SK-N-SH (cell line): Measurements from ENCODE around the gene CDH12. TPM values are rescaled to one million over a fixed set of nuclear protein-coding genes. Genes with fewer than 3 reads are reported as not detected.

Experiments
- CTCF ChIA-PET: fragments of 300-600, 350-600 bp; formaldehyde crosslinking; extraction: SDS; loops from one replicate; lab custom pipeline; 2021; lab: Yijun Ruan, JAX
- POLR2A ChIA-PET: fragments of 350-600 bp; sonication (Branson Sonifier 250); formaldehyde crosslinking; extraction: SDS; loops from one replicate; lab custom pipeline; 2020; ENCODE audit warnings: antibody characterized with exemption, inconsistent platforms; lab: Yijun Ruan, JAX
- DNase-seq: peaks from one replicate; pipeline ENCODE4 v3.0.0; 2012
- H2AFZ ChIP-seq: fragments of 200-600 bp; sonication (generic); 2 replicates; pipeline ENCODE4 v1.8.1; 2016; ENCODE audit warnings: antibody characterized with exemption, mild to moderate bottlenecking, low read depth
- H3F3A ChIP-seq: fragments of 200-600 bp; sonication (generic); replicated peaks from 2 replicates; pipeline ENCODE3; 2016; ENCODE audit warnings: antibody characterized with exemption, mild to moderate bottlenecking; ENCODE audit not compliant: insufficient read depth
- H3K27ac ChIP-seq, 2 experiments: fragments of 200-500 bp in 1 of 2; fragments of 200-600 bp in 1 of 2; sonication (Bioruptor generic) in 1 of 2; sonication (generic), shearing (Covaris generic) in 1 of 2; 2 replicates each; pipeline versions ENCODE4 v1.5.1 to v1.6.1; 2014 to 2016; ENCODE audit warnings: low read depth in 2 of 2, inconsistent platforms in 1 of 2, low read length in 1 of 2, mild to moderate bottlenecking in 1 of 2, mixed read lengths in 1 of 2
- H3K27me3 ChIP-seq: fragments of 200-600 bp; sonication (generic), shearing (Covaris generic); 2 replicates; pipeline ENCODE4 v1.6.1; 2016; ENCODE audit warnings: mixed run types; ENCODE audit not compliant: insufficient read depth
- H3K36me3 ChIP-seq, 2 experiments: fragments of 200-500 bp in 1 of 2; fragments of 200-600 bp in 1 of 2; sonication (Bioruptor generic) in 1 of 2; sonication (generic) in 1 of 2; replicated peaks in 1 of 2; 2 replicates each; pipeline versions ENCODE3 to v1.5.1; 2014 to 2016; ENCODE audit warnings: low read length in 1 of 2, mild to moderate bottlenecking in 1 of 2; ENCODE audit not compliant: insufficient read depth in 2 of 2, control insufficient read depth in 1 of 2
- H3K4me1 ChIP-seq, 2 experiments: fragments of 200-500 bp in 1 of 2; fragments of 200-600 bp in 1 of 2; sonication (Bioruptor generic) in 1 of 2; sonication (generic), shearing (Covaris generic) in 1 of 2; 2 replicates each; pipeline versions ENCODE4 v1.5.1 to v1.6.1; 2014 to 2016; ENCODE audit warnings: low read depth in 1 of 2, low read length in 1 of 2, mixed run types in 1 of 2; ENCODE audit not compliant: insufficient read depth in 2 of 2, control insufficient read depth in 1 of 2
- H3K4me2 ChIP-seq: fragments of 200-600 bp; sonication (generic), shearing (Covaris generic); 2 replicates; pipeline ENCODE4 v1.6.1; 2017; ENCODE audit warnings: mixed run types
- H3K4me3 ChIP-seq, 2 experiments: fragments of 200-500 bp in 1 of 2; fragments of 200-600 bp in 1 of 2; sonication (Bioruptor generic) in 1 of 2; sonication (generic), shearing (Covaris generic) in 1 of 2; 2 replicates each; pipeline versions ENCODE4 v1.5.1 to v1.8.1; 2014 to 2016; ENCODE audit warnings: low read depth in 2 of 2, inconsistent platforms in 1 of 2, low read length in 1 of 2, mild to moderate bottlenecking in 1 of 2, mixed read lengths in 1 of 2, moderate library complexity in 1 of 2
- H3K79me2 ChIP-seq: fragments of 200-600 bp; sonication (generic); 2 replicates; pipeline ENCODE4 v1.8.1; 2017; ENCODE audit warnings: mild to moderate bottlenecking; ENCODE audit not compliant: insufficient read depth
- H3K9ac ChIP-seq: fragments of 200-600 bp; sonication (generic); 2 replicates; pipeline ENCODE4 v1.6.1; 2017; ENCODE audit warnings: mixed run types
- H3K9me2 ChIP-seq: fragments of 200-600 bp; sonication (generic); 2 replicates; pipeline ENCODE4 v1.6.1; 2017; ENCODE audit warnings: mixed run types
- H3K9me3 ChIP-seq: fragments of 200-600 bp; sonication (generic); 2 replicates; pipeline ENCODE4 v1.6.1; 2017; ENCODE audit warnings: mixed run types, mild to moderate bottlenecking, moderate library complexity
- H4K20me1 ChIP-seq: fragments of 200-600 bp; sonication (generic); 2 replicates; pipeline ENCODE4 v1.6.1; 2017; ENCODE audit warnings: mild to moderate bottlenecking, mixed run types; ENCODE audit not compliant: insufficient read depth
- CTCF ChIP-seq: fragments of 200-600 bp; sonication (generic); IDR thresholded peaks from 2 replicates; pipeline ENCODE4 v1.6.1; 2017; ENCODE audit warnings: antibody characterized with exemption, mild to moderate bottlenecking, moderate library complexity
- ELF1 ChIP-seq: IDR thresholded peaks from 2 replicates; pipeline ENCODE4 v1.4.0; 2012
- EP300 ChIP-seq, 2 experiments: IDR thresholded peaks; 2 replicates each; pipeline versions ENCODE4 v1.4.0 to v1.6.1; 2012; ENCODE audit warnings: borderline replicate concordance in 1 of 2, low read depth in 1 of 2, low read length in 1 of 2
- FOSL2 ChIP-seq: IDR thresholded peaks from 2 replicates; pipeline ENCODE4 v1.4.0; 2012; ENCODE audit warnings: low read depth, mild to moderate bottlenecking, moderate library complexity, borderline replicate concordance
- FOXJ3 ChIP-seq: sonication (generic); formaldehyde crosslinking; IDR thresholded peaks from 2 replicates; pipeline ENCODE4 v1.5.1; 2020; ENCODE audit warnings: mild to moderate bottlenecking, missing genetic modification reagents
- FOXM1 ChIP-seq: IDR thresholded peaks from 2 replicates; pipeline ENCODE4 v1.4.0; 2012; ENCODE audit warnings: low read depth, mild to moderate bottlenecking
- GABPA ChIP-seq: IDR thresholded peaks from 2 replicates; pipeline ENCODE4 v1.4.0; 2012; ENCODE audit warnings: low read depth, mild to moderate bottlenecking
- JUND ChIP-seq: IDR thresholded peaks from 2 replicates; pipeline ENCODE4 v1.4.0; 2012
- MAX ChIP-seq: IDR thresholded peaks from 2 replicates; pipeline ENCODE4 v1.4.0; 2012; ENCODE audit warnings: low read depth
- NRF1 ChIP-seq: IDR thresholded peaks from 2 replicates; pipeline ENCODE4 v1.6.1; 2012; ENCODE audit warnings: low read depth, mild to moderate bottlenecking, low read length
- RCOR1 ChIP-seq: fragments of 150-350 bp; IDR thresholded peaks from 2 replicates; pipeline ENCODE4 v1.6.1; 2017; ENCODE audit warnings: antibody characterized with exemption, low read length
- RFX5 ChIP-seq: IDR thresholded peaks from 2 replicates; pipeline ENCODE4 v1.6.1; 2012; ENCODE audit warnings: mild to moderate bottlenecking, improper control_type of control experiment, low read length
- SIN3A ChIP-seq: IDR thresholded peaks from 2 replicates; pipeline ENCODE4 v1.6.1; 2012; ENCODE audit warnings: low read depth, mild to moderate bottlenecking, low read length, moderate library complexity, borderline replicate concordance
- SMC3 ChIP-seq: IDR thresholded peaks from 2 replicates; pipeline ENCODE4 v1.6.1; 2012; ENCODE audit warnings: low read depth, low read length, improper control_type of control experiment
- TCF12 ChIP-seq: IDR thresholded peaks from 2 replicates; pipeline ENCODE4 v1.4.0; 2012
- TEAD4 ChIP-seq: IDR thresholded peaks from 2 replicates; pipeline ENCODE4 v1.4.0; 2012; ENCODE audit warnings: mild to moderate bottlenecking, borderline replicate concordance; ENCODE audit not compliant: insufficient read depth
- USF2 ChIP-seq: fragments of 150-350 bp; IDR thresholded peaks from 2 replicates; pipeline ENCODE4 v1.6.1; 2017; ENCODE audit warnings: antibody characterized with exemption, low read length, low read depth, borderline replicate concordance
- YY1 ChIP-seq: IDR thresholded peaks from 2 replicates; pipeline ENCODE4 v1.4.0; 2012; ENCODE audit warnings: low read depth, mild to moderate bottlenecking
- WGBS: methylation state at CpG from one replicate; pipeline ENCODE4 v1.1.6; 2017; ENCODE audit warnings: low lambda C conversion rate; 5-methylcytosine and 5-hydroxymethylcytosine counted together
- polyA plus RNA-seq, 3 experiments: library from polyadenylated mRNA; depleted of rRNA; stranded (reverse); fragments of >200 nt; gene quantifications; 2 replicates each; pipeline ENCODE4 v1.2.3, GENCODE V29; 2012
- TF ChIP-seq, protein P1 (sequence below): fragments of 150-350 bp; IDR thresholded peaks from 2 replicates; pipeline ENCODE4 v1.6.1; 2016; ENCODE audit warnings: mild to moderate bottlenecking, low read depth, low read length

Gene CDH12
- polyA plus RNA-seq, 1 of the 3 experiments (the other 2 are of a cell fraction) = not detected

DNA sequence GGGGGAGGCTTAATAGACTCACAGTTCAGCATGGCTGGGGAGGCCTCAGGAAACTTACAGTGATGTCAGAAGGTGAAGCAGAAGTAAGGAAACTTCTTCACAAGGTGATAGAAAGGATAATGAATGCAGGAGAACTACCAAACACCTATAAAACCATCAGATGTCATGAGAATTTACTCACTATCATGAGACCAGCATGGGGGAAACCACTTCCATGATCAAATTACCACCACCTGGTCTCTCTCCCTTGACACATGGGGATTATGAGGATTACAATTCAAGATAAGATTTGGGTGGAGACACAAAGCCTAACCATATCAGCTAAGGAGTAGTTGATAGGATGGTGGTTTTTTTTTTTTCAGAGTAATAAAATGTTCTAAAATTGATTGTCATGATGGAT, 201.8 kb downstream of the CDH12 start:
- POLR2A ChIA-PET = no interaction called here
- no peak for DNase-seq
- Histone ChIP-seq H2AFZ (no peak overlapping the region), H3K9me3 (no peaks in the 10 kb centered on the region), H3K4me2 (no peak overlapping the region), H3F3A (no peaks in the 10 kb centered on the region), H3K36me3 (no peaks in the 10 kb centered on the region), H3K27me3 (peaks cover 9% of the 10 kb centered on the region; the same call in 1 of the 2 replicates), H3K9me2 (no peaks in the 10 kb centered on the region), H4K20me1 (no peaks in the 10 kb centered on the region), H3K4me1 (no peaks in the 10 kb centered on the region), H3K4me3 (no peak overlapping the region), H3K27ac (no peak overlapping the region), H3K9ac (no peak overlapping the region), H3K79me2 (no peaks in the 10 kb centered on the region)
- CTCF ChIA-PET = no interaction called here
- TF ChIP-seq, protein P1, sequence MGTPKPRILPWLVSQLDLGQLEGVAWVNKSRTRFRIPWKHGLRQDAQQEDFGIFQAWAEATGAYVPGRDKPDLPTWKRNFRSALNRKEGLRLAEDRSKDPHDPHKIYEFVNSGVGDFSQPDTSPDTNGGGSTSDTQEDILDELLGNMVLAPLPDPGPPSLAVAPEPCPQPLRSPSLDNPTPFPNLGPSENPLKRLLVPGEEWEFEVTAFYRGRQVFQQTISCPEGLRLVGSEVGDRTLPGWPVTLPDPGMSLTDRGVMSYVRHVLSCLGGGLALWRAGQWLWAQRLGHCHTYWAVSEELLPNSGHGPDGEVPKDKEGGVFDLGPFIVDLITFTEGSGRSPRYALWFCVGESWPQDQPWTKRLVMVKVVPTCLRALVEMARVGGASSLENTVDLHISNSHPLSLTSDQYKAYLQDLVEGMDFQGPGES = no peak
- TF ChIP-seq TEAD4 (no peak), GABPA (no peak), FOSL2 (no peak), RFX5 (no peak), CTCF (no peak), EP300 (IDR thresholded peaks at IDR 0.05; ENCODE audit: borderline replicate concordance in 1 of 2, low read depth in 1 of 2, low read length in 1 of 2) (no peak), USF2 (no peak), TCF12 (no peak), RCOR1 (no peak)

DNA sequence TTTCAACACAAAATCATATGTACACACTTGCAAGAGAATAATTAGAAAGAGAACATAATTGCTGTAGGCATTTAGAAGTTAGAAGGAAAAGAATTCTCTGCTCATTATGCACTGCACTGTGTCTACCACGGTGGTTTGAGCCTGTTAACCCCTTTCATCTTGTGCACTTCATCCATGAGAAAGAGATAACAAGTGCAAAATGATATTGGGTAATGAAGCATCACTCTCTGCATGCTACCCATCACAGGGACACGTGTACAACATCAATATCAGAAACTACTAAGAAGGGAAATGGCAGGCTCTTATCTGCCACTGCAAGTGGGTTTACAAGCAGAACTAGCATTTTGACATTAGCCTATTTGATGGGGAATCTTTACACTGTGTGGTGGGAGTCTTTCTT, 202.6 kb downstream of the CDH12 start:
- Histone ChIP-seq H3K4me2 (no peak overlapping the region), H3K36me3 (no peaks in the 10 kb centered on the region), H3K27ac (no peak overlapping the region), H3K27me3 (peaks cover 9% of the 10 kb centered on the region; the same call in 1 of the 2 replicates), H3F3A (no peaks in the 10 kb centered on the region), H3K9me3 (no peaks in the 10 kb centered on the region), H2AFZ (no peak overlapping the region), H3K4me1 (no peaks in the 10 kb centered on the region), H3K9ac (no peak overlapping the region), H3K9me2 (no peaks in the 10 kb centered on the region), H4K20me1 (no peaks in the 10 kb centered on the region), H3K4me3 (no peak overlapping the region), H3K79me2 (no peaks in the 10 kb centered on the region)
- no peak for DNase-seq
- 0% methylated on average over 2 of the region's 2 CpGs for WGBS
- CTCF ChIA-PET = no interaction called here
- POLR2A ChIA-PET = no interaction called here
- TF ChIP-seq SMC3 = no peak
- no peak for TF ChIP-seq YY1
- TF ChIP-seq CTCF = no peak
- TF ChIP-seq SIN3A = no peak
- TF ChIP-seq GABPA = no peak
- no peak for TF ChIP-seq FOXM1
- TF ChIP-seq FOXJ3 (CRISPR knock-in tag) = no peak
- TF ChIP-seq EP300 (IDR thresholded peaks at IDR 0.05; ENCODE audit: borderline replicate concordance in 1 of 2, low read depth in 1 of 2, low read length in 1 of 2) = no peak
- TF ChIP-seq MAX = no peak
- no peak for TF ChIP-seq ELF1
- no peak for TF ChIP-seq RCOR1
- no peak for TF ChIP-seq JUND
- TF ChIP-seq NRF1 = no peak
- TF ChIP-seq TCF12 = no peak
- TF ChIP-seq RFX5 = no peak
